Neuronal stem cell (in vitro differentiated cells): ENCODE data around the gene MGAT5B.
"Not testable (repeated sequence)": the region's sequence is repeated elsewhere in the genome, so short reads cannot be mapped to it uniquely, and the experiment has no call there.

ENCODE experiments used
- DNase-seq: peaks from one replicate; pipeline ENCODE4 v3.0.0-alpha.2; 2013; ENCODE audit warnings: low spot score
- H2AFZ ChIP-seq: one replicate; pipeline ENCODE4 v1.6.1; 2013; ENCODE audit warnings: mild to moderate bottlenecking, low read length, inconsistent platforms
- H2AK5ac ChIP-seq: 2 replicates; pipeline ENCODE4 v1.6.1; 2013; ENCODE audit warnings: low read depth, mild to moderate bottlenecking, inconsistent platforms, low read length, moderate library complexity, mixed read lengths
- H2BK120ac ChIP-seq: 2 replicates; pipeline ENCODE4 v1.6.1; 2013; ENCODE audit warnings: low read depth, mild to moderate bottlenecking, inconsistent platforms, low read length, moderate library complexity, mixed read lengths
- H2BK12ac ChIP-seq: one replicate; pipeline ENCODE4 v1.6.1; 2013; ENCODE audit warnings: low read length, inconsistent platforms
- H2BK15ac ChIP-seq: 2 replicates; pipeline ENCODE4 v1.6.1; 2013; ENCODE audit warnings: mild to moderate bottlenecking, low read length, inconsistent platforms, mixed read lengths
- H2BK5ac ChIP-seq: one replicate; pipeline ENCODE4 v1.6.1; 2013; ENCODE audit warnings: inconsistent platforms, mild to moderate bottlenecking, low read length, moderate library complexity
- H3K14ac ChIP-seq: one replicate; pipeline ENCODE4 v1.6.1; 2013; ENCODE audit warnings: low read length, inconsistent platforms
- H3K18ac ChIP-seq: 2 replicates; pipeline ENCODE4 v1.6.1; 2013; ENCODE audit warnings: low read length, inconsistent platforms
- H3K23ac ChIP-seq: 2 replicates; pipeline ENCODE4 v1.6.1; 2013; ENCODE audit warnings: low read depth, mild to moderate bottlenecking, mixed read lengths, low read length, inconsistent platforms; ENCODE audit not compliant: poor library complexity
- H3K27ac ChIP-seq: replicated peaks from 3 replicates; pipeline ENCODE4 v1.5.1; 2013; ENCODE audit warnings: low read length, inconsistent platforms
- H3K27me3 ChIP-seq, 3 experiments: 2 replicates each; pipeline ENCODE4 v1.6.1; 2013; ENCODE audit warnings: low read length in 3 of 3, mild to moderate bottlenecking in 2 of 3, inconsistent platforms in 1 of 3, low read depth in 1 of 3, mixed read lengths in 1 of 3, moderate library complexity in 1 of 3; ENCODE audit not compliant: control insufficient read depth in 3 of 3, insufficient read depth in 3 of 3
- H3K36me3 ChIP-seq, 2 donors: replicated peaks in 1 of 2; 2 replicates each; pipeline ENCODE4 v1.6.1; 2013; ENCODE audit warnings: low read length in 2 of 2; ENCODE audit not compliant: control insufficient read depth in 2 of 2, insufficient read depth in 2 of 2
- H3K4ac ChIP-seq: 2 replicates; pipeline ENCODE4 v1.6.1; 2013; ENCODE audit warnings: inconsistent platforms, mild to moderate bottlenecking, low read length, moderate library complexity
- H3K4me1 ChIP-seq, 2 donors: 1 replicate in 1 of 2; 2 replicates in 1 of 2; pipeline ENCODE4 v1.6.1; 2013; ENCODE audit warnings: low read length in 2 of 2, low read depth in 1 of 2; ENCODE audit not compliant: control insufficient read depth in 2 of 2, insufficient read depth in 1 of 2
- H3K4me2 ChIP-seq: one replicate; pipeline ENCODE4 v1.6.1; 2013; ENCODE audit warnings: mild to moderate bottlenecking, low read length, inconsistent platforms; ENCODE audit not compliant: insufficient read depth, poor library complexity, severe bottlenecking
- H3K4me3 ChIP-seq, 2 donors: 2 replicates each; pipeline ENCODE4 v1.5.1; 2013; ENCODE audit warnings: low read length in 2 of 2, mild to moderate bottlenecking in 2 of 2, inconsistent platforms in 1 of 2, moderate library complexity in 1 of 2
- H3K79me1 ChIP-seq: one replicate; pipeline ENCODE4 v1.6.1; 2013; ENCODE audit warnings: low read depth, mild to moderate bottlenecking, inconsistent platforms, low read length, moderate library complexity
- H3K9ac ChIP-seq: one replicate; pipeline ENCODE4 v1.6.1; 2013; ENCODE audit warnings: mild to moderate bottlenecking, low read depth, low read length, inconsistent platforms; ENCODE audit not compliant: poor library complexity
- H3K9me3 ChIP-seq, 2 donors: replicated peaks in 1 of 2; 2 replicates each; pipeline versions ENCODE3 to v1.6.1; 2013; ENCODE audit warnings: low read length in 2 of 2, mild to moderate bottlenecking in 2 of 2, inconsistent platforms in 1 of 2, low read depth in 1 of 2, mixed read lengths in 1 of 2, moderate library complexity in 1 of 2; ENCODE audit not compliant: control insufficient read depth in 2 of 2, insufficient read depth in 1 of 2
- H4K8ac ChIP-seq: one replicate; pipeline ENCODE4 v1.6.1; 2013; ENCODE audit warnings: low read depth, mild to moderate bottlenecking, inconsistent platforms, low read length, moderate library complexity
- H4K91ac ChIP-seq: one replicate; pipeline ENCODE4 v1.6.1; 2013; ENCODE audit warnings: low read length, low read depth, mild to moderate bottlenecking, inconsistent platforms; ENCODE audit not compliant: poor library complexity
- WGBS, 2 donors: extraction: QIAGEN DNeasy Blood & Tissue Kit; methylation state at CpG; one replicate each; pipeline ENCODE4 v1.1.7; 2013; ENCODE audit warnings: missing lambda C conversion rate in 2 of 2, mixed read lengths in 1 of 2; ENCODE audit not compliant: insufficient read length in 2 of 2, insufficient replicate concordance in 1 of 2; ENCODE audit errors: extremely low coverage in 2 of 2; 5-methylcytosine and 5-hydroxymethylcytosine counted together

Gene MGAT5B

DNA sequence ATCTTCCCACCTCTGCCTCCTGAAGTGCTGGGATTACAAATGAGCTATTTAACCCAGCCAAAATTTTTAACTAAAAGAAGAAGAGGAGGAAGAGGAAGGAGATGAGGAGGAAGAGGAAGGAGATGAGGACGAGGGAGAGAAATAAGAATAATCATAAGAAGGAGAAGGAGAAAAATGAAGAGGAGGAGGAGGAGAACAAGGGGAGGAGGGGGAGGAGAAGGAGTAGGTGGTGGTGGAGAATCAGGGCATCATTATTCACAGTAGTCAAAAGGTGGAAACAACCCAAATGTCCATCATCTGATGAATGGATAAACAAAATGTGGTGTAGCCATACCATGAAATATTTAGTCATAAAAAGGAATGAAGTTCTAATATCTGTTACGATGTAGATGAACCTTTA lies 21.2 kb upstream of the MGAT5B start:
- H3K18ac ChIP-seq: no peak overlapping the region
- H3K27ac ChIP-seq: no peak overlapping the region
- H3K36me3 ChIP-seq: no peaks in the 10 kb centered on the region
- H3K4me2 ChIP-seq: no peak overlapping the region
- H3K23ac ChIP-seq: no peak overlapping the region
- no peak overlapping the region for H3K4ac ChIP-seq
- H3K14ac ChIP-seq: no peak overlapping the region
- H3K79me1 ChIP-seq: no peaks in the 10 kb centered on the region
- WGBS, 2 donors: 100% methylated on average over 1 of the region's 2 CpGs
- DNase-seq: no peak
- no peaks in the 10 kb centered on the region for H3K9me3 ChIP-seq
- no peak overlapping the region for H3K9ac ChIP-seq
- no peak overlapping the region for H4K91ac ChIP-seq
- H2BK15ac ChIP-seq: no peak overlapping the region
- H3K4me1 ChIP-seq: peaks cover 0 to 1% of the 10 kb centered on the region in 2 donors
- no peak overlapping the region for H2BK120ac ChIP-seq
- H3K4me3 ChIP-seq: no peak overlapping the region
- H3K27me3 ChIP-seq: peaks cover 0 to 6% (median 0%) of the 10 kb centered on the region in 3 experiments
- H2BK12ac ChIP-seq: no peak overlapping the region
- H2AFZ ChIP-seq: no peak overlapping the region
- no peak overlapping the region for H2AK5ac ChIP-seq
- H4K8ac ChIP-seq: no peak overlapping the region
- no peak overlapping the region for H2BK5ac ChIP-seq

DNA sequence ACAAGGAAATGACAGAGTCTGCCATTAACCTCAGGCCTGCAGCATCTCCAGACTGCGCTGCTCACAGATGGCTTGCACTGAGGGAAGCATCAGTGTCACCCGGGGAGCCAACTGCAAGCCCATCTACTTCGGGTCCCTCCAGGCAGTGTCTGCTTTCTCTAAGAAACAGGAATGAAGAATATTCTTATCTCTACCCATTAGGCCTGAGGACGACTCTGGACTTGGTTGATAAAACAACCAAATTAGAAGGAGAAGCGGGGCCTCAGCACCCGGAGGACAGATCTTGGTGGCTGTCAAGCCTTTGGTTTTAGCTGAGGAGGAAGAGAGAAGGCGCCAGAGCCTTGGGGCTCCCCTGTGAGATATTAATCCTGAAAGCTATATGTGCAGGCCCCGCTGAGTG lies 19.5 kb upstream of the MGAT5B start:
- Histone ChIP-seq H2BK120ac (no peak overlapping the region), H3K36me3 (no peaks in the 10 kb centered on the region), H3K9ac (no peak overlapping the region), H3K27ac (no peak overlapping the region), H3K79me1 (no peaks in the 10 kb centered on the region), H4K91ac (no peak overlapping the region), H3K18ac (no peak overlapping the region), H4K8ac (no peak overlapping the region), H2AK5ac (no peak overlapping the region), H3K4me2 (no peak overlapping the region), H2AFZ (no peak overlapping the region), H3K4me3 (no peak overlapping the region), H2BK5ac (no peak overlapping the region), H3K14ac (no peak overlapping the region), H3K27me3 (peaks cover 0 to 7% (median 0%) of the 10 kb centered on the region in 3 experiments), H3K23ac (no peak overlapping the region), H2BK15ac (no peak overlapping the region), H2BK12ac (no peak overlapping the region), H3K4ac (no peak overlapping the region), H3K4me1 (peaks cover 0 to 1% of the 10 kb centered on the region in 2 donors), H3K9me3 (no peaks in the 10 kb centered on the region)
- no peak for DNase-seq
- no CpG with 5 or more reads among the region's 8 CpGs for WGBS, 2 donors

DNA sequence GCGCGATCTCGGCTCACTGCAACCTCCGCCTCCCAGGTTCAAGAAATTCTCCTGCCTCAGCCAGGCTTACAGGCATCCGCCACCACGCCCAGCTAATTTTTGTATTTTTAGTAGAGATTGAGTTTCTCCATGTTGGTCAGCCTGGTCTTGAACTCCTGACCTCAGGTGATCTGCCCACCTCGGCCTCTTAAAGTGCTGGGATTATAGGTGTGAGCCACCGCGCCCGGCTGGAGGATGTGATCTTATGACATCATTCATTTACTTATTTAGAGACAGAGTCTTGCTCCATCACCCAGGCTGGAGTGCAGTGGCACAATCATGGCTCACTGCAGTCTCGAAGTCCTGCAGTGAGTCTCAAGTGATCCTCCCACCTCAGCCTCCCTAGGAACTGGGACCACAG lies 19.0 kb upstream of the MGAT5B start:
- WGBS, 2 donors: no CpG with 5 or more reads among the region's 11 CpGs
- H3K4me2 ChIP-seq, H3K27me3 ChIP-seq, H2BK15ac ChIP-seq, H2BK5ac ChIP-seq, H3K27ac ChIP-seq, H3K4ac ChIP-seq, H3K79me1 ChIP-seq, H3K9ac ChIP-seq, H2BK12ac ChIP-seq, H3K23ac ChIP-seq, H4K8ac ChIP-seq, H2BK120ac ChIP-seq, H3K9me3 ChIP-seq, H4K91ac ChIP-seq, H3K14ac ChIP-seq, DNase-seq, H3K4me3 ChIP-seq, H2AFZ ChIP-seq, H3K18ac ChIP-seq, H3K4me1 ChIP-seq, H3K36me3 ChIP-seq: not testable (repeated sequence)
- H2AK5ac ChIP-seq: peak overlapping the region; percentile 61

DNA sequence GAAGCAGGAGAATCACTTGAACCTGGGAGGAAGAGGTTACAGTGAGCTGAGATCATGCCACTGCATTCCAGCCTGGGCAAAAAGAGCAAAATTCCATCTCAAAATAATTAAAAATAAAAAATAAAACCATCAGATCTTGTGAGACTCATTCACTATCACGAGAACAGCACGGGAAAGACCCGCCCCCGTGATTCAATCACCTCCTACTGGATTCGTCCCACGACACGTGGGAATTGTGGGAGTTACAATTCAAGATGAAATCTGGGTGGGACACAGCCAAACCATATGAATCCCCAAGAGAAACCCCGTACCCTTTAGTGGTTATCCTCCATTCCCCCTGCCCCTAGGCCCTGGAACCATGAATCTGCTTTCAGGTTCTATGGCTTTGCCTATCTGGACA lies 15.4 kb upstream of the MGAT5B start:
- no peak overlapping the region for H3K23ac ChIP-seq
- H3K27ac ChIP-seq: no peak overlapping the region
- WGBS, 2 donors: no CpG with 5 or more reads among the region's 8 CpGs

More for the DNA sequence above, 15.4 kb upstream of the MGAT5B start:
- Histone ChIP-seq H3K27me3 (peaks cover 0 to 7% (median 0%) of the 10 kb centered on the region in 3 experiments), H2AK5ac (no peak overlapping the region), H3K4me2 (no peak overlapping the region), H2BK12ac (no peak overlapping the region), H3K4me3 (no peak overlapping the region), H2BK15ac (no peak overlapping the region), H3K79me1 (no peaks in the 10 kb centered on the region), H3K18ac (no peak overlapping the region), H3K9ac (no peak overlapping the region), H2BK120ac (no peak overlapping the region), H3K9me3 (no peaks in the 10 kb centered on the region), H3K14ac (no peak overlapping the region), H2BK5ac (no peak overlapping the region), H2AFZ (no peak overlapping the region), H4K91ac (no peak overlapping the region), H3K4me1 (no peaks in the 10 kb centered on the region), H4K8ac (no peak overlapping the region), H3K4ac (no peak overlapping the region), H3K36me3 (no peaks in the 10 kb centered on the region)
- no peak for DNase-seq
